ENCODE results near the gene ENTPD1. TPM values are rescaled to one million over a fixed set of nuclear protein-coding genes. Genes with fewer than 3 reads are reported as not detected.
"Not testable (repeated sequence)": the region's sequence is repeated elsewhere in the genome, so short reads cannot be mapped to it uniquely, and the experiment has no call there.

Gene ENTPD1
- total RNA-seq, 1 experiment from 2014 or later, result 0.92 TPM

- intact Hi-C loops (cut with micrococcal nuclease; ENCODE audit: unreplicated experiment), result loop anchor here (5.0 kb wide), 1 partner anchor 215 kb away; the partner anchor contains the start of gene TCTN3
- Histone ChIP-seq H3K27ac (ENCODE audit: low read depth, low read length, poor library complexity, severe bottlenecking) (peak within 1 kb of the TSS; percentile 76), H3K27me3 (replicated peaks; ENCODE audit: insufficient read depth, low read depth, low read length, poor library complexity) (peaks cover 8% of the 10 kb centered on the region), H3K4me1 (ENCODE audit: insufficient read depth, low read length, poor library complexity, severe bottlenecking) (no peaks in the 10 kb centered on the region), H3K9me3 (ENCODE audit: low read depth, low read length, poor library complexity, severe bottlenecking) (no peaks in the 10 kb centered on the region), H3K4me3 (ENCODE audit: low read depth, low read length, poor library complexity, severe bottlenecking) (peak within 1 kb of the TSS; percentile 64), H3K36me3 (ENCODE audit: insufficient read depth, low read length, poor library complexity, severe bottlenecking) (no peaks in the 10 kb centered on the region)
- DNase-seq (ENCODE audit: low spot score), result peak; percentile 92
- BruUV-seq (replicated peaks), result no TSS peak
- ChIA-PET POLR2A (ENCODE audit: low non-redundant PET) (no interaction called here), CTCF (interaction anchor here (1.2 to 1.4 kb wide), 2 partner anchors 109 to 214 kb away, joined by 3 to 4 read pairs; partner anchors contain the start of gene TCTN3)
- no peak for TF ChIP-seq EZH2 (IDR thresholded peaks at IDR 0.05; ENCODE audit: borderline replicate concordance, low read depth, low read length, poor library complexity, severe bottlenecking)
- TF ChIP-seq, protein P1, sequence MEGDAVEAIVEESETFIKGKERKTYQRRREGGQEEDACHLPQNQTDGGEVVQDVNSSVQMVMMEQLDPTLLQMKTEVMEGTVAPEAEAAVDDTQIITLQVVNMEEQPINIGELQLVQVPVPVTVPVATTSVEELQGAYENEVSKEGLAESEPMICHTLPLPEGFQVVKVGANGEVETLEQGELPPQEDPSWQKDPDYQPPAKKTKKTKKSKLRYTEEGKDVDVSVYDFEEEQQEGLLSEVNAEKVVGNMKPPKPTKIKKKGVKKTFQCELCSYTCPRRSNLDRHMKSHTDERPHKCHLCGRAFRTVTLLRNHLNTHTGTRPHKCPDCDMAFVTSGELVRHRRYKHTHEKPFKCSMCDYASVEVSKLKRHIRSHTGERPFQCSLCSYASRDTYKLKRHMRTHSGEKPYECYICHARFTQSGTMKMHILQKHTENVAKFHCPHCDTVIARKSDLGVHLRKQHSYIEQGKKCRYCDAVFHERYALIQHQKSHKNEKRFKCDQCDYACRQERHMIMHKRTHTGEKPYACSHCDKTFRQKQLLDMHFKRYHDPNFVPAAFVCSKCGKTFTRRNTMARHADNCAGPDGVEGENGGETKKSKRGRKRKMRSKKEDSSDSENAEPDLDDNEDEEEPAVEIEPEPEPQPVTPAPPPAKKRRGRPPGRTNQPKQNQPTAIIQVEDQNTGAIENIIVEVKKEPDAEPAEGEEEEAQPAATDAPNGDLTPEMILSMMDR (conservative IDR thresholded peaks at IDR 0.05; ENCODE audit: low read depth, low read length), result no peak
These were observed 151.7 kb downstream of the ENTPD1 start, which contains the start of gene CC2D2B for GRCh38 chr10:95907456-95908253. CC2D2B (plus strand) TSS chr10:95907975; CDS start chr10:95911324, 3,349 bp downstream.

DNA sequence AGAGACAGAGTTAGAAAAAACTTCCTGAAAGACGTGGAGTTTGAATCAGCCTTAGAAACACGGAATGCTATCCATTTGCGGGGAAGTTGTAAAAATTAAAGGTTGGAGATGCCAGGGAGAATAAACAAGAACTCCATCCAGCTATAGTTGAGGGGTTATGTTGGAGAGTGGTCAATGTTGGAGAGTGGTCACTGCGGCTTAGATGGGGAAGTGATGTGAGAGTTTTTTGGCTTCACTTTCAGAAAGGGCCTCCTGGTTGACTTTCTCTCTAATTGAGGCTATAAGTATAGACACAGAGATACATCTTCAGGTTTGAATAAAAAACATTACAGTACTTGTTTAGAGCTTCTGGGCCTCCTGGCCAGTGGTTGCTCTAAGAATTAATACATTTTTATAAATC, 152.5 kb downstream of the ENTPD1 start:
- no peaks in the 10 kb centered on the region for H3K9me3 ChIP-seq (ENCODE audit: low read depth, low read length, poor library complexity, severe bottlenecking)
- no peak overlapping the region for H3K27ac ChIP-seq (ENCODE audit: low read depth, low read length, poor library complexity, severe bottlenecking)
- H3K4me1 ChIP-seq (ENCODE audit: insufficient read depth, low read length, poor library complexity, severe bottlenecking), result no peaks in the 10 kb centered on the region
- intact Hi-C loops (cut with micrococcal nuclease; ENCODE audit: unreplicated experiment), result loop anchor here (5.0 kb wide), 1 partner anchor 216 kb away; the partner anchor contains the start of gene TCTN3
- H3K27me3 ChIP-seq (replicated peaks; ENCODE audit: insufficient read depth, low read depth, low read length, poor library complexity), result peaks cover 8% of the 10 kb centered on the region
- TF ChIP-seq, protein P1 (conservative IDR thresholded peaks at IDR 0.05; ENCODE audit: low read depth, low read length), result no peak
- TF ChIP-seq EZH2 (IDR thresholded peaks at IDR 0.05; ENCODE audit: borderline replicate concordance, low read depth, low read length, poor library complexity, severe bottlenecking), result no peak
- POLR2A ChIA-PET (ENCODE audit: low non-redundant PET), result no interaction called here
- no TSS peak for BruUV-seq (replicated peaks)
- no peaks in the 10 kb centered on the region for H3K36me3 ChIP-seq (ENCODE audit: insufficient read depth, low read length, poor library complexity, severe bottlenecking)
- no peak overlapping the region for H3K4me3 ChIP-seq (ENCODE audit: low read depth, low read length, poor library complexity, severe bottlenecking)
- CTCF ChIA-PET, result interaction anchor here (1.2 kb wide), 1 partner anchor 215 kb away, joined by 4 read pairs; the partner anchor contains the start of gene TCTN3
- no peak for DNase-seq (ENCODE audit: low spot score)

DNA sequence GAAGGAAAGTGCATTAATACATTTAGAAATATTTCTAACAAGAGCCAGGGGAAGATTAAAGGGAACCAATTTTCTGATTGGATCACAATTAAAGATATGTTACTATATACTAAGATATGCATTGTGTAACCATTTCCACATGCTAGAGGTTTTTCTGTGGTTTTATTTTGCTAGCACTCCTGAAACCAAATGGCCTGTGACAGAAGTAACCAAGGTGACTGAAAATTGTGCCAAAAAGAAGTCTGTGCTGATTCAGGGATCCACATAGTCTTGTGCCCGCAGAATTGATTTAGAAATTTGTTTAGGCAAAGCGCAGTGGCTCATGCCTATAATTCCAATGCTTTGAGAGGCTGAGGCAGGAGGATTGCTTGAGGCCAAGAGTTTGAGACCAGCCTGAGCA, 153.6 kb downstream of the ENTPD1 start:
- Histone ChIP-seq H3K27ac (ENCODE audit: low read depth, low read length, poor library complexity, severe bottlenecking) (no peak overlapping the region), H3K4me3 (ENCODE audit: low read depth, low read length, poor library complexity, severe bottlenecking) (no peak overlapping the region), H3K27me3 (replicated peaks; ENCODE audit: insufficient read depth, low read depth, low read length, poor library complexity) (peaks cover 12% of the 10 kb centered on the region), H3K9me3 (ENCODE audit: low read depth, low read length, poor library complexity, severe bottlenecking) (no peaks in the 10 kb centered on the region), H3K4me1 (ENCODE audit: insufficient read depth, low read length, poor library complexity, severe bottlenecking) (no peaks in the 10 kb centered on the region), H3K36me3 (ENCODE audit: insufficient read depth, low read length, poor library complexity, severe bottlenecking) (no peaks in the 10 kb centered on the region)
- intact Hi-C loops (cut with micrococcal nuclease; ENCODE audit: unreplicated experiment), result loop anchor here (5.0 kb wide), 1 partner anchor 217 kb away; the partner anchor contains the start of gene TCTN3
- ChIA-PET POLR2A (ENCODE audit: low non-redundant PET) (no interaction called here), CTCF (no interaction called here)
- no TSS peak for BruUV-seq (replicated peaks)
- DNase-seq (ENCODE audit: low spot score), result no peak
- no peak for TF ChIP-seq EZH2 (IDR thresholded peaks at IDR 0.05; ENCODE audit: borderline replicate concordance, low read depth, low read length, poor library complexity, severe bottlenecking)
- TF ChIP-seq, protein P1 (conservative IDR thresholded peaks at IDR 0.05; ENCODE audit: low read depth, low read length), result no peak

DNA sequence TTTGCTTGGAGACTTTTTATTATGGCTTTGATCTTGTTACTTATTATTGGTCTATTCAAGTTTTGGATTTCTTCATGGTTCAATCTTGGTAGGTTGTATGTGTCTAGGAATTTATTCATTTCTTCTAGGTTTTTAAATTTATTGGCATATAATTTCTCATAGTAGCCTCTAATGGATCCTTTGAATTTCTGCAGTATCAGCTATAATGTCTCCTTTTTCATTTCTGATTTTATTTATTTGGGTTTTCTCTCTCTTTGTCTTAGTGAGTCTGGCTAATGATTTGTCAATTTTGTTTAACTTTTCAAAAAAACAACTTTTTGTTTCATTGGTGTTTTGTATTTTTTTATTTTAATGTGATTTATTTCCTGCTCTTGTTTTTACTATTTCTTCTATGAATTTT, 160.1 kb downstream of the ENTPD1 start:
- intact Hi-C loops (cut with micrococcal nuclease; ENCODE audit: unreplicated experiment); CTCF ChIA-PET; DNase-seq (ENCODE audit: low spot score): not testable (repeated sequence)

More for the DNA sequence above, 160.1 kb downstream of the ENTPD1 start:
- H3K4me3 ChIP-seq (ENCODE audit: low read depth, low read length, poor library complexity, severe bottlenecking); H3K4me1 ChIP-seq (ENCODE audit: insufficient read depth, low read length, poor library complexity, severe bottlenecking); H3K27ac ChIP-seq (ENCODE audit: low read depth, low read length, poor library complexity, severe bottlenecking); POLR2A ChIA-PET (ENCODE audit: low non-redundant PET); H3K9me3 ChIP-seq (ENCODE audit: low read depth, low read length, poor library complexity, severe bottlenecking); H3K36me3 ChIP-seq (ENCODE audit: insufficient read depth, low read length, poor library complexity, severe bottlenecking); BruUV-seq (replicated peaks): not testable (repeated sequence)
- peaks cover 23% of the 10 kb centered on the region for H3K27me3 ChIP-seq (replicated peaks; ENCODE audit: insufficient read depth, low read depth, low read length, poor library complexity)
